Measurements from ENCODE around the gene PRR14L. TPM values are rescaled to one million over a fixed set of nuclear protein-coding genes. Genes with fewer than 3 reads are reported as not detected.
"Not testable (repeated sequence)": the region's sequence is repeated elsewhere in the genome, so short reads cannot be mapped to it uniquely, and the experiment has no call there.

PRR14L gene
- total RNA-seq = 58.9 to 62.0 TPM (median 61.7 TPM) in 3 replicates

GRCh38 chr22:31749636-31750364, at the start of gene PRR14L:
Gene PRR14L (minus strand): TSS chr22:31750132. CDS start chr22:31738860, 11,272 bp downstream.
- H3K9me3 Mint-ChIP-seq = no peaks in the 10 kb centered on the region
- peak within 1 kb of the TSS; percentile 89 for H3K27ac Mint-ChIP-seq
- H3K4me1 Mint-ChIP-seq = peaks cover 44% of the 10 kb centered on the region
- H3K4me3 Mint-ChIP-seq = peak within 1 kb of the TSS; percentile 90
- peaks cover 9% of the 10 kb centered on the region for H3K36me3 Mint-ChIP-seq
- peak; percentile 96 to 98 for DNase-seq (ENCODE audit: low spot score in 2 of 2, unreplicated experiment in 2 of 2)
- TF ChIP-seq CTCF (IDR thresholded peaks at IDR 0.05; ENCODE audit: unreplicated experiment) = no peak
- H3K27me3 Mint-ChIP-seq (ENCODE audit: low read depth) = no peaks in the 10 kb centered on the region

GRCh38 chr22:31799358-31799757, 49.4 kb upstream of the PRR14L start:
- not testable (repeated sequence) for H3K4me1 Mint-ChIP-seq; H3K9me3 Mint-ChIP-seq; DNase-seq (ENCODE audit: low spot score in 2 of 2, unreplicated experiment in 2 of 2); H3K27me3 Mint-ChIP-seq (ENCODE audit: low read depth); H3K4me3 Mint-ChIP-seq; H3K27ac Mint-ChIP-seq
- peaks cover 35% of the 10 kb centered on the region for H3K36me3 Mint-ChIP-seq

GRCh38 chr22:31790240-31790639, 40.3 kb upstream of the PRR14L start:
- Mint-ChIP-seq H3K9me3 (no peaks in the 10 kb centered on the region), H3K36me3 (peaks cover 15% of the 10 kb centered on the region), H3K27me3 (ENCODE audit: low read depth) (no peaks in the 10 kb centered on the region), H3K4me1 (no peaks in the 10 kb centered on the region), H3K27ac (no peak overlapping the region), H3K4me3 (no peak overlapping the region)
- TF ChIP-seq CTCF (IDR thresholded peaks at IDR 0.05; ENCODE audit: unreplicated experiment) = no peak
- no peak for DNase-seq (ENCODE audit: low spot score in 2 of 2, unreplicated experiment in 2 of 2)

- Mint-ChIP-seq H3K36me3 (peaks cover 15% of the 10 kb centered on the region), H3K27me3 (ENCODE audit: low read depth) (no peaks in the 10 kb centered on the region), H3K4me3 (no peak overlapping the region), H3K9me3 (no peaks in the 10 kb centered on the region), H3K27ac (no peak overlapping the region), H3K4me1 (no peaks in the 10 kb centered on the region)
- DNase-seq (ENCODE audit: low spot score in 2 of 2, unreplicated experiment in 2 of 2) = no peak
- no peak for TF ChIP-seq CTCF (IDR thresholded peaks at IDR 0.05; ENCODE audit: unreplicated experiment)
Measured at GRCh38 chr22:31789803-31790202, 39.9 kb upstream of the PRR14L start.

GRCh38 chr22:31776231-31776630, 26.3 kb upstream of the PRR14L start:
- H3K4me1 Mint-ChIP-seq = no peaks in the 10 kb centered on the region
- H3K27ac Mint-ChIP-seq = no peak overlapping the region
- H3K4me3 Mint-ChIP-seq = no peak overlapping the region

More at GRCh38 chr22:31776231-31776630, 26.3 kb upstream of the PRR14L start:
- H3K27me3 Mint-ChIP-seq (ENCODE audit: low read depth) = no peaks in the 10 kb centered on the region
- peaks cover 30% of the 10 kb centered on the region for H3K36me3 Mint-ChIP-seq
- no peak for TF ChIP-seq CTCF (IDR thresholded peaks at IDR 0.05; ENCODE audit: unreplicated experiment)
- no peak for DNase-seq (ENCODE audit: low spot score in 2 of 2, unreplicated experiment in 2 of 2)
- no peaks in the 10 kb centered on the region for H3K9me3 Mint-ChIP-seq
